Measurements from ENCODE around the gene DPYSL3.
"Not testable (repeated sequence)": the region's sequence is repeated elsewhere in the genome, so short reads cannot be mapped to it uniquely, and the experiment has no call there.

DPYSL3 gene

GRCh38 chr5:147400126-147400809, 109.6 kb downstream of the DPYSL3 start:
- no peak for DNase-seq

GRCh38 chr5:147398860-147399259, 111.0 kb downstream of the DPYSL3 start:
- DNase-seq, result no peak

- no peak for DNase-seq
These were observed 112.3 kb downstream of the DPYSL3 start for GRCh38 chr5:147397616-147398015.

GRCh38 chr5:147396070-147396823, 113.6 kb downstream of the DPYSL3 start:
- DNase-seq, result no peak

- DNase-seq, result no peak
These were observed 115.8 kb downstream of the DPYSL3 start for GRCh38 chr5:147393874-147394672.

GRCh38 chr5:147391781-147392180, 118.1 kb downstream of the DPYSL3 start:
- DNase-seq, result no peak

- DNase-seq, result no peak
These were observed 119.1 kb downstream of the DPYSL3 start for GRCh38 chr5:147390654-147391225.

- DNase-seq, result no peak
These were observed 121.4 kb downstream of the DPYSL3 start for GRCh38 chr5:147388184-147389108.

- no peak for DNase-seq
These were observed 122.8 kb downstream of the DPYSL3 start for GRCh38 chr5:147387109-147387508.

GRCh38 chr5:147384346-147385193, 125.3 kb downstream of the DPYSL3 start:
- no peak for DNase-seq

GRCh38 chr5:147382776-147383175, 127.1 kb downstream of the DPYSL3 start:
- DNase-seq, result no peak

- no peak for DNase-seq
These were observed 128.3 kb downstream of the DPYSL3 start for GRCh38 chr5:147381555-147381954.

- no peak for DNase-seq
These were observed 132.2 kb downstream of the DPYSL3 start for GRCh38 chr5:147377682-147378081.

- no peak for DNase-seq
These were observed 134.7 kb downstream of the DPYSL3 start for GRCh38 chr5:147375151-147375550.

GRCh38 chr5:147373328-147373727, 136.5 kb downstream of the DPYSL3 start:
- DNase-seq, result no peak

GRCh38 chr5:147372191-147372590, 137.7 kb downstream of the DPYSL3 start:
- no peak for DNase-seq

- no peak for DNase-seq
These were observed 138.6 kb downstream of the DPYSL3 start for GRCh38 chr5:147371290-147371689.

- DNase-seq, result no peak
These were observed 140.0 kb downstream of the DPYSL3 start for GRCh38 chr5:147369742-147370374.

GRCh38 chr5:147367381-147367780, 142.5 kb downstream of the DPYSL3 start:
- not testable (repeated sequence) for DNase-seq

- no peak for DNase-seq
These were observed 148.3 kb downstream of the DPYSL3 start for GRCh38 chr5:147361441-147362175.
